Measurements from ENCODE around the gene OTOP3. TPM values are rescaled to one million over a fixed set of nuclear protein-coding genes. Genes with fewer than 3 reads are reported as not detected.

Gene OTOP3
- total and polyA plus RNA-seq, 2 of the 4 experiments (the other 2 are of a cell fraction), result not detected

DNA sequence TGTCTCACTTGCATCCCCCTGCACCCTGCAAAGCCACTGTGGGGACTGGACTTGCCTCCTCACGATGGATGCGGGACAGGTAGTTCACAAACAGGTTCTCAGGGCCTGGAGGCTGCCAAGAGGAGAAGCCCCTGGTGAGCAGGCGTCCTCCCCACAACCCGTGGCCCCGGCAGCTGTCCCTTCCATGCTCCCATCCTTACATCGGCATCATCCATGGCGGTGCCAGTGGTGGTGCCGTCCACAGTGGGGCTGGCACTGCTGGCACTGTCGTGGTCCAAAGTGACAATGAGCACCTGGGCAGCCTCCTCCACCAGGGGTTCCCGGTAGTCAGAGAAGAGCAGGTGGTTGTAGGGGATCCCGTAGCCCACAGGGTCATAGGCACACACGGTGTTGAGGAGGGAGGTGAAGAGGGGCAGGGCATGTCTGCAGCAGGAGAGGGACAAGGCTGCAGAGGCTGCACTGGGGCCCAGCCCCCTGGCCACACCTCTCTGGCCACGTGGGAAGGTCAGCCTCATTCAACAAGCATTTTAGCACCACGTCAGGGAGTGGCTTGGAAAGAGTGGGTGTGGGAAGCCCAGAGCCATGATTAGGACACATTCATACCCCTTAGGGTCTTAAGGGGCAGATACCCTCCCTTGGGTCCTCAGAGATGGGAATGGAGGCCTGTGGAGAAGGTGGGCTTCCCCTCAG lies 24.3 kb downstream of the OTOP3 start:
- in situ Hi-C loops (cut with MboI; ENCODE audit: low sequenced_read_pairs) (loop anchor here (10.0 kb wide), 2 partner anchors 215 to 245 kb away; partner anchors contain the start of genes NHERF1 and NUP85), intact Hi-C loops (cut with micrococcal nuclease) (loop anchor here (5.0 kb wide), 1 partner anchor 87 kb away; the partner anchor contains the start of genes ATP5PD and KCTD2), dilution Hi-C loops (cut with HindIII; ENCODE audit: low sequenced_read_pairs, unreplicated experiment) (no loop called here)
- Histone ChIP-seq H2BK5ac (ENCODE audit: low read depth, low read length, poor library complexity, severe bottlenecking) (no peak overlapping the region), H4K8ac (ENCODE audit: low read depth in 2 of 2, low read length in 2 of 2) (no peak overlapping the region), H2BK20ac (ENCODE audit: low read depth, low read length) (no peak overlapping the region), H3K36me3 (ENCODE audit: control insufficient read depth, insufficient read depth, low read length) (no peaks in the 10 kb centered on the region), H4K91ac (ENCODE audit: insufficient read depth, low read depth, low read length) (no peak overlapping the region), H3K27me3 (ENCODE audit: control insufficient read depth, insufficient read depth, low read length) (peaks cover 11% of the 10 kb centered on the region), H3K23ac (ENCODE audit: low read depth, low read length) (no peak overlapping the region), H3K9me3 (ENCODE audit: control insufficient read depth, insufficient read depth, low read length) (no peaks in the 10 kb centered on the region), H3K79me1 (ENCODE audit: low read depth in 1 of 2, low read length in 2 of 2) (no peaks in the 10 kb centered on the region), H3K27ac (ENCODE audit: insufficient read depth, low read length) (no peak overlapping the region), H4K5ac (ENCODE audit: low read depth, low read length) (no peak overlapping the region), H2BK120ac (ENCODE audit: low read depth, low read length) (no peak overlapping the region), H3K18ac (ENCODE audit: low read depth, low read length) (no peak overlapping the region), H4K20me1 (ENCODE audit: insufficient read depth, low read length) (no peaks in the 10 kb centered on the region), H3K9me1 (ENCODE audit: insufficient read depth, low read length) (no peaks in the 10 kb centered on the region), H3K14ac (replicated peaks; ENCODE audit: low read depth, low read length) (no peak overlapping the region), H2BK15ac (ENCODE audit: low read depth, low read length) (no peak overlapping the region), H3K9ac (ENCODE audit: low read depth, low read length) (no peak overlapping the region), H3K4me1 (ENCODE audit: control insufficient read depth, insufficient read depth, low read length) (0 out of 2 replicates have a peak, but pooled peaks cover 1% of the 10 kb centered on the region), H3K4me3 (ENCODE audit: insufficient read depth, low read depth, low read length) (no peak overlapping the region), H3K4ac (ENCODE audit: low read depth, low read length) (no peak overlapping the region), H2AFZ (replicated peaks; ENCODE audit: low read length, poor library complexity) (peak overlapping the region; percentile 83), H3K4me2 (ENCODE audit: low read depth, low read length) (no peak overlapping the region), H3K56ac (ENCODE audit: extremely low read depth, insufficient read depth, low read length) (no peak overlapping the region), H2AK9ac (replicated peaks; ENCODE audit: low read depth, low read length, poor library complexity) (no peak overlapping the region), H2AK5ac (ENCODE audit: low read depth, low read length) (no peak overlapping the region)
- 81% methylated on average over 6 of the region's 14 CpGs; no CpG with 5 or more reads in 1 of the 2 experiments for WGBS, 2 experiments (ENCODE audit: extremely low coverage in 2 of 2, insufficient read length in 1 of 2)
- peak; percentile 15 for DNase-seq
- peak; percentile 19; the same call in 1 of the 2 replicates for ATAC-seq (ENCODE audit: low read depth)
- no peak for TF ChIP-seq RCOR1 (IDR thresholded peaks at IDR 0.05; ENCODE audit: insufficient replicate concordance, low read length)
- TF ChIP-seq POLR2A (IDR thresholded peaks at IDR 0.05; ENCODE audit: low read depth, low read length), result no peak
- TF ChIP-seq RFX5 (IDR thresholded peaks at IDR 0.05; ENCODE audit: low read depth, low read length), result no peak
- TF ChIP-seq, protein P1, sequence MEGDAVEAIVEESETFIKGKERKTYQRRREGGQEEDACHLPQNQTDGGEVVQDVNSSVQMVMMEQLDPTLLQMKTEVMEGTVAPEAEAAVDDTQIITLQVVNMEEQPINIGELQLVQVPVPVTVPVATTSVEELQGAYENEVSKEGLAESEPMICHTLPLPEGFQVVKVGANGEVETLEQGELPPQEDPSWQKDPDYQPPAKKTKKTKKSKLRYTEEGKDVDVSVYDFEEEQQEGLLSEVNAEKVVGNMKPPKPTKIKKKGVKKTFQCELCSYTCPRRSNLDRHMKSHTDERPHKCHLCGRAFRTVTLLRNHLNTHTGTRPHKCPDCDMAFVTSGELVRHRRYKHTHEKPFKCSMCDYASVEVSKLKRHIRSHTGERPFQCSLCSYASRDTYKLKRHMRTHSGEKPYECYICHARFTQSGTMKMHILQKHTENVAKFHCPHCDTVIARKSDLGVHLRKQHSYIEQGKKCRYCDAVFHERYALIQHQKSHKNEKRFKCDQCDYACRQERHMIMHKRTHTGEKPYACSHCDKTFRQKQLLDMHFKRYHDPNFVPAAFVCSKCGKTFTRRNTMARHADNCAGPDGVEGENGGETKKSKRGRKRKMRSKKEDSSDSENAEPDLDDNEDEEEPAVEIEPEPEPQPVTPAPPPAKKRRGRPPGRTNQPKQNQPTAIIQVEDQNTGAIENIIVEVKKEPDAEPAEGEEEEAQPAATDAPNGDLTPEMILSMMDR (conservative IDR thresholded peaks at IDR 0.05; ENCODE audit: low read depth, low read length), result no peak
- TF ChIP-seq, protein P2, sequence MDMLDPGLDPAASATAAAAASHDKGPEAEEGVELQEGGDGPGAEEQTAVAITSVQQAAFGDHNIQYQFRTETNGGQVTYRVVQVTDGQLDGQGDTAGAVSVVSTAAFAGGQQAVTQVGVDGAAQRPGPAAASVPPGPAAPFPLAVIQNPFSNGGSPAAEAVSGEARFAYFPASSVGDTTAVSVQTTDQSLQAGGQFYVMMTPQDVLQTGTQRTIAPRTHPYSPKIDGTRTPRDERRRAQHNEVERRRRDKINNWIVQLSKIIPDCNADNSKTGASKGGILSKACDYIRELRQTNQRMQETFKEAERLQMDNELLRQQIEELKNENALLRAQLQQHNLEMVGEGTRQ (IDR thresholded peaks at IDR 0.05; ENCODE audit: low read depth, low read length), result peak; percentile 70; the same call in 1 of the 2 replicates
- TF ChIP-seq MAZ (IDR thresholded peaks at IDR 0.05; ENCODE audit: borderline replicate concordance, low read depth, low read length), result no peak
- TF ChIP-seq, protein P3, sequence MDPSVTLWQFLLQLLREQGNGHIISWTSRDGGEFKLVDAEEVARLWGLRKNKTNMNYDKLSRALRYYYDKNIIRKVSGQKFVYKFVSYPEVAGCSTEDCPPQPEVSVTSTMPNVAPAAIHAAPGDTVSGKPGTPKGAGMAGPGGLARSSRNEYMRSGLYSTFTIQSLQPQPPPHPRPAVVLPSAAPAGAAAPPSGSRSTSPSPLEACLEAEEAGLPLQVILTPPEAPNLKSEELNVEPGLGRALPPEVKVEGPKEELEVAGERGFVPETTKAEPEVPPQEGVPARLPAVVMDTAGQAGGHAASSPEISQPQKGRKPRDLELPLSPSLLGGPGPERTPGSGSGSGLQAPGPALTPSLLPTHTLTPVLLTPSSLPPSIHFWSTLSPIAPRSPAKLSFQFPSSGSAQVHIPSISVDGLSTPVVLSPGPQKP (IDR thresholded peaks at IDR 0.05; ENCODE audit: borderline replicate concordance, low read depth, low read length), result no peak
- POLR2A ChIA-PET (ENCODE audit: unreplicated experiment), result interaction anchor here (0.6 kb wide), 1 partner anchor 75 kb away, joined by 3 read pairs; no protein-coding TSS in a partner anchor
- no TSS peak for BruUV-seq (replicated peaks)
- CTCF ChIA-PET, result interaction anchor here (0.6 to 2.4 kb wide), 4 partner anchors 72 to 186 kb away, joined by 3 to 9 read pairs (median 4); partner anchors contain the start of gene FDXR
